Stimulated activated CD4-positive, alpha-beta T cell treated with anti-CD3 and anti-CD28 coated beads, Interleukin-2, amount 100 ng/mL, for 48 hours (primary cell): Measurements from ENCODE around the gene BACE2.
"Not testable (repeated sequence)": the region's sequence is repeated elsewhere in the genome, so short reads cannot be mapped to it uniquely, and the experiment has no call there.

Experiments used
- DNase-seq, 2 donors: peaks; one replicate each; pipeline ENCODE4 v3.0.0-alpha.2; 2020

BACE2 gene

GRCh38 chr21:41217671-41218385, 49.9 kb downstream of the BACE2 start:
- DNase-seq, result no peak

- DNase-seq, result no peak
These were observed 51.7 kb downstream of the BACE2 start for GRCh38 chr21:41219498-41220207.

- DNase-seq, result no peak
These were observed 52.3 kb downstream of the BACE2 start for GRCh38 chr21:41220208-41220733.

GRCh38 chr21:41222247-41223068, 54.5 kb downstream of the BACE2 start:
- DNase-seq, result no peak

- DNase-seq, result no peak
These were observed 58.9 kb downstream of the BACE2 start for GRCh38 chr21:41226853-41227252.

GRCh38 chr21:41227357-41228005, 59.5 kb downstream of the BACE2 start:
- DNase-seq, result no peak

GRCh38 chr21:41228006-41228370, 60.0 kb downstream of the BACE2 start:
- no peak for DNase-seq

GRCh38 chr21:41228492-41228891, 60.5 kb downstream of the BACE2 start:
- DNase-seq, result no peak

GRCh38 chr21:41228958-41229357, 61.0 kb downstream of the BACE2 start:
- no peak for DNase-seq

- no peak for DNase-seq
These were observed 61.7 kb downstream of the BACE2 start for GRCh38 chr21:41229509-41230248.

GRCh38 chr21:41230497-41230896, 62.5 kb downstream of the BACE2 start:
- DNase-seq, result no peak

- no peak for DNase-seq
These were observed 63.1 kb downstream of the BACE2 start for GRCh38 chr21:41231060-41231459.

- DNase-seq, result no peak
These were observed 64.1 kb downstream of the BACE2 start for GRCh38 chr21:41232013-41232412.

- no peak for DNase-seq
These were observed 66.0 kb downstream of the BACE2 start for GRCh38 chr21:41233916-41234315.

- no peak for DNase-seq
These were observed 66.6 kb downstream of the BACE2 start for GRCh38 chr21:41234569-41234968.

GRCh38 chr21:41235201-41235600, 67.2 kb downstream of the BACE2 start:
- no peak for DNase-seq

GRCh38 chr21:41236352-41236973, 68.5 kb downstream of the BACE2 start:
- DNase-seq, result no peak

GRCh38 chr21:41238081-41238796, 70.3 kb downstream of the BACE2 start:
- not testable (repeated sequence) for DNase-seq

- DNase-seq, result no peak
These were observed 72.1 kb downstream of the BACE2 start for GRCh38 chr21:41240040-41240439.

GRCh38 chr21:41241341-41241740, 73.4 kb downstream of the BACE2 start:
- DNase-seq, result no peak

- no peak for DNase-seq
These were observed 74.4 kb downstream of the BACE2 start for GRCh38 chr21:41242238-41242829.
